Ovary (tissue), 9 donors: ENCODE measurements around the gene LPO. TPM values are rescaled to one million over a fixed set of nuclear protein-coding genes. Genes with fewer than 3 reads are reported as not detected.

ENCODE experiments used
- DNase-seq, 5 donors: peaks; one replicate each; pipeline ENCODE4 v3.0.0-alpha.2; 2019 to 2020
- H3K27ac ChIP-seq, 2 donors: fragments of 200-600 bp; one replicate each; pipeline versions ENCODE4 v1.5.1 to v1.8.0; 2019 to 2022
- H3K27me3 ChIP-seq: fragments of 200-600 bp; one replicate; pipeline ENCODE4 v1.8.0; 2022
- H3K36me3 ChIP-seq: fragments of 200-600 bp; sonication (generic); one replicate; pipeline ENCODE4 v1.5.1; 2019
- H3K4me1 ChIP-seq: one replicate; pipeline ENCODE4 v1.8.1; 2013; ENCODE audit warnings: mild to moderate bottlenecking, moderate library complexity; ENCODE audit not compliant: insufficient read depth
- H3K4me3 ChIP-seq: fragments of 200-600 bp; sonication (generic); one replicate; pipeline ENCODE4 v1.5.1; 2017
- H3K9me3 ChIP-seq, 2 donors: fragments of 200-600 bp in 1 of 2; sonication (generic) in 1 of 2; one replicate each; pipeline versions ENCODE4 v1.5.1 to v1.8.1; 2013 to 2019; ENCODE audit warnings: mild to moderate bottlenecking in 1 of 2, moderate library complexity in 1 of 2
- CTCF ChIP-seq, 3 donors: fragments of 450-650 bp in 2 of 3; fragments of 200-600 bp in 1 of 3; IDR thresholded peaks; one replicate each; pipeline versions ENCODE4 v1.5.1 to v1.8.0; 2016 to 2022; ENCODE audit warnings: antibody characterized with exemption in 3 of 3, mild to moderate bottlenecking in 1 of 3
- EP300 ChIP-seq: sonication (generic); formaldehyde crosslinking; IDR thresholded peaks from one replicate; pipeline ENCODE4 v1.6.1; 2017; ENCODE audit warnings: antibody characterized with exemption
- POLR2A ChIP-seq: fragments of 450-650 bp; IDR thresholded peaks from one replicate; pipeline ENCODE4 v1.6.1; 2017; ENCODE audit warnings: antibody characterized with exemption, mild to moderate bottlenecking, moderate library complexity
- WGBS, 3 donors: extraction: QIAGEN DNeasy Blood & Tissue Kit in 1 of 3; methylation state at CpG; one replicate each; pipeline versions ENCODE4 v1.1.5 to v1.1.7; 2013 to 2017; 5-methylcytosine and 5-hydroxymethylcytosine counted together
- intact Hi-C, 4 donors: fragments of 100-400 bp; cut with DNase I; formaldehyde crosslinking; loops; one replicate each; pipeline versions ENCODE4 v1.11.0 to v1.15.1; 2022 to 2023
- polyA plus RNA-seq, 2 donors: library from polyadenylated mRNA; stranded (reverse); fragments of 200-250 nt in 1 of 2; fragments of 350-450 nt in 1 of 2; fragmentation: Illumina TruSeq in 1 of 2; extraction: RNeasy Lipid Tissue Mini Kit (QIAGEN cat#74804) in 1 of 2; gene quantifications; one replicate each; pipeline ENCODE4 v1.2.3, GENCODE V29; 2013 to 2014
- total RNA-seq, 7 donors: library from RNA; depleted of rRNA in 2 of 7; stranded (reverse); fragments of >200 nt in 2 of 7; fragmentation: NEBNext Ultra II Directional in 3 of 7; extraction: Animal tissue kit (Norgen Biotek cat#: 25700) in 3 of 7; gene quantifications; one replicate each; pipeline versions ENCODE4 v1.1.0 to v1.2.4, GENCODE V29; 2016 to 2023
- donor health status: DM: no; HTN: no; CAD: no; lungs with moderate emphysema.
- donor health status: DM: no; HTN: no; CAD: no.
- donor health status: Bipolar disorder and iron deficiency.
- donor health status: DM: yes; HTN: yes; CAD: no.
- donor health status: DM: no; HTN: no; CAD: no.
- donor health status: DM: yes; HTN: yes; CAD: no.

LPO gene
- total and polyA plus RNA-seq, 9 donors, result 0.32 to 1.6 TPM; not detected in 7

GRCh38 chr17:58264407-58265103, 26.2 kb downstream of the LPO start:
- 75 to 79% (median 77%) methylated on average over 6 of the region's 6 CpGs for WGBS, 3 donors
- Histone ChIP-seq H3K36me3 (no peaks in the 10 kb centered on the region), H3K4me3 (no peak overlapping the region), H3K27ac (no peak overlapping the region), H3K27me3 (no peaks in the 10 kb centered on the region), H3K9me3 (no peaks in the 10 kb centered on the region), H3K4me1 (no peaks in the 10 kb centered on the region)
- no peak for DNase-seq
- TF ChIP-seq CTCF (IDR thresholded peaks at IDR 0.05), result no peak
- TF ChIP-seq EP300, result no peak
- TF ChIP-seq POLR2A, result no peak
- intact Hi-C loops, result no loop called here

- Histone ChIP-seq H3K27ac (no peak overlapping the region), H3K27me3 (no peaks in the 10 kb centered on the region), H3K36me3 (no peaks in the 10 kb centered on the region), H3K4me3 (no peak overlapping the region), H3K4me1 (no peaks in the 10 kb centered on the region), H3K9me3 (no peaks in the 10 kb centered on the region)
- no peak for DNase-seq
- intact Hi-C loops, result no loop called here
- 63 to 71% (median 70%) methylated on average over 4 of the region's 4 CpGs for WGBS, 3 donors
- TF ChIP-seq CTCF (IDR thresholded peaks at IDR 0.05) (no peak), POLR2A (no peak), EP300 (no peak)
Observed at GRCh38 chr17:58265271-58265670, 26.9 kb downstream of the LPO start.

GRCh38 chr17:58265902-58266875, 27.8 kb downstream of the LPO start:
- Histone ChIP-seq H3K27ac (no peak overlapping the region), H3K9me3 (no peaks in the 10 kb centered on the region), H3K27me3 (no peaks in the 10 kb centered on the region), H3K36me3 (no peaks in the 10 kb centered on the region), H3K4me1 (no peaks in the 10 kb centered on the region), H3K4me3 (no peak overlapping the region)
- 90 to 95% (median 95%) methylated on average over 7 of the region's 7 CpGs for WGBS, 3 donors
- intact Hi-C loops, result no loop called here
- TF ChIP-seq EP300 (no peak), CTCF (IDR thresholded peaks at IDR 0.05) (no peak)
- DNase-seq, result no peak

GRCh38 chr17:58267347-58268324, 29.3 kb downstream of the LPO start:
- Histone ChIP-seq H3K27me3 (no peaks in the 10 kb centered on the region), H3K4me1 (no peaks in the 10 kb centered on the region), H3K27ac (no peak overlapping the region), H3K4me3 (no peak overlapping the region), H3K9me3 (no peaks in the 10 kb centered on the region), H3K36me3 (no peaks in the 10 kb centered on the region)
- DNase-seq, result no peak
- no peak for TF ChIP-seq EP300
- no peak for TF ChIP-seq POLR2A
- no peak for TF ChIP-seq CTCF (IDR thresholded peaks at IDR 0.05)
- intact Hi-C loops, result no loop called here
- WGBS, 3 donors, result 79 to 84% (median 83%) methylated on average over 22 of the region's 22 CpGs
